ENCODE data around the gene AQP5.
A peak's percentile ranks its signal among the peaks of the same experiment; 100 is the strongest.

AQP5 gene

GRCh38 chr12:49932023-49932422, 29.6 kb upstream of the AQP5 start:
- DNase-seq (ENCODE audit: low read depth in 1 of 2, low spot score in 1 of 2) = no peak

DNA sequence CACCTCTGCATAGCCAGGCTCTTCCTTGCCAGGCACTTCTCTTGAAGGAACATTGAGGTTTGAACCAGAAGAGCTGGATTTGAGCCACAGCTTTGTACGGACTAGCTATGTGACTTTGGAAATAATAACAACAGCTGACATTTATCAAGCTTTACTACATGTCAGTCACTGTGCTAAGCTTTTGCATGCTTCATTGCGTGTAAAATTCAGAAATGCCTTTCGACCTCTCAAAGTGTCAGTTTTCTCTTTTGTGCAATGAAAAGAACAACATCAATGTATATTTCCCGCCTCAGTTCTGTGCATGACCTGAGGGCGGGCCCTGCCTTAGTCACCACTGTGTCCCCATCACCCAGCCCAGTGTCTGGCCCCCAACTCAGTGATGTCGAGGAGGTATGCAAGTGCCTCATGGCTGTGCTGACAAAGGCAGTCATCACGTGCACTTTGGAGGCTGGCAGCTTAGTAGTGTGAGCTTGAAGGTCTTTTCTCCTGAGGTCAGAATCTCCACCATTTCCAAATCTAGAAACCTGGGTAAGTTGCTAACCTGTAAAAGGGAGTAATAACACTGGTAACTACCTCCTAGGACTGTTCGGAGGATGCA, 29.0 kb upstream of the AQP5 start:
- no peak for DNase-seq (ENCODE audit: low read depth in 1 of 2, low spot score in 1 of 2)

DNA sequence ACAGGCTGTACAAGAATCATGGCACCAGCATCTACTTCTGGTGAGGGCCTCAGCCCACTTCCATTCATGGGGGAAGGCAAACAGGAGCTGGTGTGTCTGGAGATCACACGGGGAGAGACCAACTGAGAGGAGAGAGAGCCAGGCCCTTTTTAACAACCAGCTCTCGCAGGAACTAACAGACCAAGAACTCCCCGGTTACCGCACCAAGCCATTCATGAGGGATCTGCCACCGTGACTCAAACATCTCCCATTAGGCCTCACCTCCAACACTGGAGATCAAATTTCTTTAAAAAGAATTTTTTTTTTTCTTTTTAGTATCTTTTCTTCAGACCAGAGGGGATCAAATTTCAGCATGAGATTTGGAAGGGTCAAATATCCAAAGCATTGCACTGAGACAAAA, 27.9 kb upstream of the AQP5 start:
- no peak for DNase-seq (ENCODE audit: low read depth in 1 of 2, low spot score in 1 of 2)

DNA sequence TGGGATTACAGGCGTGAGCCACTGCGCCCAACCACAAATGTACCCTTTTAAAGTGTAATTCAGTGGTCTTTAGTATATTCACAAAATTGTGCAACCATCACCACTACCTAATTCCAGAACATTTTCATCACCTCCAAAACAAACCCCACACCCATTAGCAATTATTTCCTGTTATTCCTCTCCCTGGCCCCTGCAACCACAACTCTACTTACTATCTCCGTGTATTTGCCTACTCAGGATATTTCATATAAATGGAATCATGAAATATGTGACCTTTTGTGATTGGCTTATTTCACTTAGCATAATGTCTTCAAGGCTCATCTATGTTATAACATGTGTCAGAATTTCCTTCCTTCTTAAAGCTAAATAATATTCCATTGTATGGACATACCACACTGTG, 27.2 kb upstream of the AQP5 start:
- DNase-seq (ENCODE audit: low read depth in 1 of 2, low spot score in 1 of 2) = no peak

DNA sequence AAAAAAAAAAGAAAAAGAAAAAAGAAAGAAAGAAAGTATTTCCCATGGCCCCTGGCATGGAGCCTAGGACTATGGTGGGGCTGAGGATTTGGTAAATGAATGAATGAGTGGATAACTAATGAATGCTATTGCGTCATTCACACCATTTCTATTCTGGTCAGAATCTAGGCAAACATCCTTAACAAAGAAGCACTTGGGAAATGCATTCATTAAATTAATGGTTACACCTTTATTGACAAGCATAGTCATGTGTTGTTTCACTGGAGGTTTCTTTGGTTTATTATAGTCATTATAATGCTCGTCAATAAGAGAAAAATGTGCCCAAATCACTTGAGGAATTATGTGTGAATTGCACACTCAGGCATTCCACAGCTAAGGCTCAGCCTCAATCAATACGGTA, 24.7 kb upstream of the AQP5 start:
- no peak for DNase-seq (ENCODE audit: low read depth in 1 of 2, low spot score in 1 of 2)

- DNase-seq (ENCODE audit: low read depth in 1 of 2, low spot score in 1 of 2) = no peak
Measured at GRCh38 chr12:49937639-49938300, 23.9 kb upstream of the AQP5 start.

GRCh38 chr12:49939307-49939706, 22.4 kb upstream of the AQP5 start:
- DNase-seq (ENCODE audit: low read depth in 1 of 2, low spot score in 1 of 2) = no peak

- DNase-seq (ENCODE audit: low read depth in 1 of 2, low spot score in 1 of 2) = no peak
Measured at GRCh38 chr12:49939707-49940106, 22.0 kb upstream of the AQP5 start.

DNA sequence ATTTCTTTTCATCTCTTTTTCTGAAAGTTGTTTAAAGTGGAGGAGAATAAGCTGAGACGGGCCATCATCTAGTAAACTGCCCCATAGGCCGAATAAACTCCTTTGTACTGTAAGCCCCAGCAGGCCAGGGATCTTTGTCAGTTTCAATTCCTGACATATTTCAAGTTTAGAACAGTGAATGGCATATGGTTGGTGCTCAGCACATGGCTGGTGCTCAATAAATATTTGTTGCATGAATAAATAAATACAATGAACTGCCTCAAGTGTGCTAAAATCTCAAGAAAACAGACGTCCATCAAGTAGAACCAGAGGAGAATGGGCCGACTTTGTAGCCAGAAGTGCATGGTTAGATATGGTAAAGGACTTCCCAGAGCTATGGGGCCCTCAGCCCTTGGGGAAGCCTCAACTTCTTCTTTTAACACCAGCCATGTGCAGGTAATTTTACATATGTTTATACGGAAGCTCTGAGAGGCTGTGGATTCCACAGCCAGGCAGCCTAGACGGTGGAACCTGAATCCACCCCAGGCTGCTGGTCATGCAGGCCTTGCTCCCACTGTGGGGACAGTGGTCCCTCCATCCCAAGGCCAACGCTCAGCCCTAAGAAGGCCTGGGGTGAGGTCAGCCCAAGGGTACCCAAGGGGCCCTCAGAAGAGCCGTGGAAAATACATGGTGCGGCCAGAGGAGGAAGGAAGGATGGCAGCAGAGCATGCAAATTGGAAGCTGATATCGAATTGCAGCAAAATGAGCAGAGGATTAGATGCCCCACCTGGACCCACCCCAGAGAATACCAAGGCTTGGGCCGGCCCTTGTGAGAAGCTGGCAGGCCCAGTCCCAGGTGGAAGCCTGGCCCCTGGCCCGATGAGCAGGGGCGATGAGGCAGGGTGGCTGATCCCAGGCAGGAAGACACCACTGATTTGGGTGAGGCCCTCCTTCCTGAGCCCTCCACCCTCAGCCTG, 19.8 kb upstream of the AQP5 start:
- DNase-seq (ENCODE audit: low read depth in 1 of 2, low spot score in 1 of 2) = no peak

DNA sequence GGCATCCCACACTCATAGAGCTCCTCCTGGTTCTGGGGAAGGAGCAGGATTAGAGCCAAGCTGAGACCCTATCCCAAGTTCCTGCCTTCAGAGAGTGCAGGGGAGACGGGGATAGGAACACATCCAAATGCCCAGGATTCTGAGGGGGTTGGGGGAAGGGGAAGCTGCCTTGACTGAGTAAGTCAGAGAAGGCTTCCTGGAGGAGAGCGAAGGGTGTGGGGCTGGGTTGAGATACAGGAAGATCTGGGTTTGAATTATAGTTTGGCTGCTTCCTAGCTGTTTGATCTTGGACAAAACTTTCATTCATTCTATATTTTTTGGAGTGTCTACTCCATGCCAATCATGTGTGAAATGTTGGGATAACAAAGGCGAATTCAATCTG, 19.2 kb upstream of the AQP5 start:
- DNase-seq (ENCODE audit: low read depth in 1 of 2, low spot score in 1 of 2) = no peak

DNA sequence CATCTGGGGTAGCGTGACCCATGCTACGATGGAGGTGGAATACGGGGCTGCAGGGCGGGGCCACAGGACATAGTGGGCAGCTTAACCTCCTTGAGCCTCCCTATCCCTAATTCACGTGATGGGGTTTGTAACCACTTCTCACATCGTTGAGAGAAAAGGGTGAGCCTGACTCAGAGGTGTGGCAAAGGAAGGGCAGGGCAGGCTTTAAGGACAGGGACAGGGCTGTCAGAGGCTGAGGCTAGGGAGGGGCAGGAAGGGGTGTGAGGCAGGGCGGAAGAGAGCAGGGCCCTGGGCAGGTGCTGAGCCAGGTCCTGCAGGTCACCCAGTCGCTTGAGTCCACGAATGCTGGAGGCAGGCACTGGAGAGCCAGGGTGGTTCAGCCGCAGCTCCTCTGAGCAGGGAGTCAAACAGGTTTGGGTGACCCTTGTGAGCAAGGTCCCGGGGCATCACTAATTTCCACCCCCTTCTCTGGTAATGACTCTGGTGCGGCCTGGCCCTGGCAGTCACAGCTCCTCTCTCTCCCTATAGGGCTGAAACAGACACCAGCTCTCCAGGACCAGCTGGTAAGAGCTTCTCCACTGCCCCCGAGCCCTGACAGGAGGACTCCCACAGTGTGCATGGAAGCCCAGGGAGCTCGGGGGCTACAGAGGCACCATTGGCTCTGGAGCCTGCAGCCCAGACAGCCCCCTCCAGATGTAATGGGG, 18.6 kb upstream of the AQP5 start:
- no peak for DNase-seq (ENCODE audit: low read depth in 1 of 2, low spot score in 1 of 2)

DNA sequence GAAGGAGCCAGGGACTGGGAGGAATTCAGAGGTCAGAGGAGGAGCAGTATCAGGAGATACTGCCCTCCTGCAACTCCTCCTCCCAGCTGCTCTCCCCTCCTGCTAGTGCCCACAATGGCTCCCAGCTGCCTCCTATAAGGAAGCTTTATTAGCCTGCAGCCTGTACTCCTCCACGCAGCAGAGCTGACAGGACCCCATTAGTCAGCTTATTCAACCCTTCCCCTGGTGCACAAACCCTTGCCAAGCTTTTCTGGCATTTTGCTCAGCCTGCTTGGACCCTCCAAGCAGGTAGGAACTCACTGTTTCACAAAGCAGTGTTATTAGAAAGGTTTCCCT, 18.1 kb upstream of the AQP5 start:
- DNase-seq (ENCODE audit: low read depth in 1 of 2, low spot score in 1 of 2) = no peak

DNA sequence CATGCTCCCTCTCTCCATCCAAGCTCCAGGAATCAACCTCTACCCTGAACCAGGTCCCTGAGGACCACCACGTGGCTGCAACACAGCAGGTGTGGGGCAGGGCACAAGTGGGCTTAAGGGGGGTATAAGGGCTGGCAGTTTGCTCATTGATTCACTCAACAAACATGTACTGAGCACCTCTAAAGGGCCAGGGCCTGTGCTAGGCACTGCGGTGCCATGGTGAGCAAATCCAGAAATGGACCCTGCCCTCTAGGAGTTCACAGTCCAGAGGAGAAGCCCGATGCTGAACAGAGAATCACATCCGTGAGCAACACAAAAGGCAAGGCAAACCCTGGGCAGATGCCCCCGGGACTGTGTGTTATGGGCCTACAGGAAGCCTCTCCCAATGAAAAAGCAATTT, 17.6 kb upstream of the AQP5 start:
- no peak for DNase-seq (ENCODE audit: low read depth in 1 of 2, low spot score in 1 of 2)

- no peak for DNase-seq (ENCODE audit: low read depth in 1 of 2, low spot score in 1 of 2)
Measured at GRCh38 chr12:49944718-49945117, 17.0 kb upstream of the AQP5 start.

GRCh38 chr12:49945394-49946080, 16.1 kb upstream of the AQP5 start:
- peak; percentile 69 to 79 for DNase-seq (ENCODE audit: low read depth in 1 of 2, low spot score in 1 of 2)

DNA sequence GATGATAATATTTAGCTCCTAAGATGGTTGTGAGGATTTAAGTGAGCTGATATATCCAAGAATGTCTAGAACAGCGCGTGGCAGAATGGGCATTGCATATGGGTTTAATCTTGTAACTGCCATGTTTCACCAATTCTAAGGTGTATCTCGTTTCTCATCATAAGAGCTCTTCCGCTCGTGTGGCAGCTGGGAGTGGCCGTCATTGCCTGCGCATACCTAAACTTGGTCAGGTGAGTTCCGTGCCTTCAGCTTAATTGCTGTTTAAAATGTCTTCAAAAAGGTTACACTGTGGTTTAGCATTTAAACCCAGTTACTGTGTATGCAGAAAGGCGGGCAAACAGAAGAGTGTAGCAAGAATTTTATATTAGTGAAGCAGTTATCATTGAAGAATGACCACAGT, 15.6 kb upstream of the AQP5 start:
- no peak for DNase-seq (ENCODE audit: low read depth in 1 of 2, low spot score in 1 of 2)

GRCh38 chr12:49946497-49946896, 15.2 kb upstream of the AQP5 start:
- DNase-seq (ENCODE audit: low read depth in 1 of 2, low spot score in 1 of 2) = no peak

- no peak for DNase-seq (ENCODE audit: low read depth in 1 of 2, low spot score in 1 of 2)
Measured at GRCh38 chr12:49947593-49948226, 14.0 kb upstream of the AQP5 start.

DNA sequence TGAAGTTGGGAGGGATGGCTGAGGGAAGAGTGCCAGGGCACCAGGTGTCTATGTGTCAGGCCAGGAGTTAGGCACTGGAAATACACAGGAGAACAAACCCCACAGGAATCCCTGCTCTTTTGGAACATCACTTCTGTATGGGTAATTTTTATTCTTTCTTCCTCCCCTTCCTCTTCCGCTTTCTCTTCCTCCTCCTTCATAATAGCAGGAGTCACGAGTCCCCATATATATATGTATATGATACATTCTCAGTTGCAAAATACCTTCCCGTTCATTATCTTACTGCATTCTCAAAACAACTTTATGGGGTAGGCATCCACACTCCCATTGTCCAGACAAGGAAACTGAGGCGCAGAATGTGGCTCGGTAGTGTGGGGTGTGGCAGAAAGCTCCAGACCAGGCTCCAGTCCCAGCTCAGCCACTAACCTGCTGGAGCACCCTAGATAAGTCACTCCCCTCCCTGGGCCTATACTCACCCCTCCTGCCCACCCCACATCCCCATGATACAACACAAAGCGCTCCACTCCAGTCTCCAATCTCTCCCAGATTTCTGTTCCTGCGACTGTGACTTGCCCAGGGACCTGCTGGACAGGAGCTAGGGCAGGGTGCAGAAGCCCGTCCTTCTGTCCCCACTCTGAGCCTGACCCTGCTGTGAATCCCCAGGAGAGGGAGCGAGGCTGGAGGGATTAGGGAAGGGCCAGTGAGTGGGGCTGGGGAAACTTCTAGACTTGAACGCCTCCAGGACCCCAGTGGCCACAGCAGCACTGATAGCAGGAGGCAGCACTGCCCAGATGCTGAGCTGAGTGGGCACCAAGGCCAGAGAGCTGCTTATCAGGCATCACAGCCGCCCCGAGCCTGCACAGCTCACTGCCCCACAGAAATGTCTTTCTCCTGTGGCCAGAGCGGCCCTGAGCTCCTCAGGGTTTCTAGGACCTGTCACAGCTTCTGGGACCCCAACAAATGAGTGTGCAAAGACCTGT, 12.5 kb upstream of the AQP5 start:
- DNase-seq (ENCODE audit: low read depth in 1 of 2, low spot score in 1 of 2) = no peak

- DNase-seq (ENCODE audit: low read depth in 1 of 2, low spot score in 1 of 2) = no peak
Measured at GRCh38 chr12:49949866-49950265, 11.8 kb upstream of the AQP5 start.
